SK-N-SH treated with all-trans-retinoic acid at 6 μM for 48 hours (cell line): ENCODE results near the gene RIIAD1.

Source experiments
- ARNTL ChIP-seq: fragments of 450-650 bp; formaldehyde crosslinking; IDR thresholded peaks from 2 replicates; pipeline ENCODE4 v1.5.0; 2020; ENCODE audit warnings: low read depth, mild to moderate bottlenecking, moderate library complexity, borderline replicate concordance
- BACH2 ChIP-seq: fragments of 250-450 bp; sonication (Bioruptor Pico); IDR thresholded peaks from 2 replicates; pipeline ENCODE4 v1.9.0; 2021; ENCODE audit warnings: mild to moderate bottlenecking, borderline replicate concordance
- ESRRG ChIP-seq: fragments of 250-450 bp; sonication (Bioruptor Pico); IDR thresholded peaks from 2 replicates; pipeline ENCODE4 v1.6.1; 2021; ENCODE audit warnings: mild to moderate bottlenecking
- PATZ1 ChIP-seq: fragments of 250-450 bp; sonication (Bioruptor Pico); IDR thresholded peaks from 2 replicates; pipeline ENCODE4 v1.8.0; 2020; ENCODE audit warnings: mild to moderate bottlenecking, moderate library complexity, borderline replicate concordance
- POU6F1 ChIP-seq: fragments of 250-450 bp; sonication (Bioruptor Pico); IDR thresholded peaks from 2 replicates; pipeline ENCODE4 v1.8.0; 2021; ENCODE audit warnings: low read depth, mild to moderate bottlenecking, moderate library complexity, borderline replicate concordance
- PPARA ChIP-seq: fragments of 250-450 bp; sonication (Bioruptor Pico); IDR thresholded peaks from 2 replicates; pipeline ENCODE4 v1.5.0; 2020; ENCODE audit warnings: mild to moderate bottlenecking, borderline replicate concordance
- TCF4 ChIP-seq: fragments of 250-450 bp; sonication (Bioruptor Pico); IDR thresholded peaks from 2 replicates; pipeline ENCODE4 v1.8.0; 2021; ENCODE audit warnings: mild to moderate bottlenecking, moderate library complexity, borderline replicate concordance
- ZFP3 ChIP-seq: fragments of 250-450 bp; sonication (Bioruptor Pico); IDR thresholded peaks from 2 replicates; pipeline ENCODE4 v1.5.0; 2020; ENCODE audit warnings: mild to moderate bottlenecking, moderate library complexity
- ZNF565 ChIP-seq: fragments of 450-650 bp; formaldehyde crosslinking; conservative IDR thresholded peaks from 2 replicates; pipeline ENCODE4 v1.5.0; 2020; ENCODE audit warnings: low read depth, mild to moderate bottlenecking, moderate library complexity
- ZNF8 ChIP-seq: fragments of 450-650 bp; formaldehyde crosslinking; IDR thresholded peaks from 2 replicates; pipeline ENCODE4 v1.5.0; 2020; ENCODE audit warnings: mild to moderate bottlenecking, moderate library complexity

GRCh38 chr1:151703813-151704212, 17.5 kb upstream of the RIIAD1 start:
- TF ChIP-seq PATZ1 (no peak), BACH2 (no peak), ARNTL (CRISPR knock-in tag) (no peak), ZNF565 (CRISPR knock-in tag) (no peak), PPARA (CRISPR knock-in tag) (no peak), ZFP3 (CRISPR knock-in tag) (no peak), ESRRG (CRISPR knock-in tag) (no peak), POU6F1 (no peak), TCF4 (CRISPR knock-in tag) (no peak), ZNF8 (no peak)
